GM12878 (cell line): ENCODE measurements around the gene CACNA1S. TPM values are rescaled to one million over a fixed set of nuclear protein-coding genes. Genes with fewer than 3 reads are reported as not detected.
A peak's percentile ranks its signal among the peaks of the same experiment; 100 is the strongest.

Experiments
- ATAC-seq: fragments of 200-7000 bp; cut with Tn5 transposase; 3 replicates; pipeline ENCODE4 v1.9.1; 2020; ENCODE audit warnings: mild to moderate bottlenecking, moderate library complexity
- BruUV-seq: library from RNA; stranded (reverse); fragments of 400-500 nt; replicated peaks from 2 replicates; lab custom pipeline; 2021; lab: Mats Ljungman, UMichigan
- CTCF ChIA-PET: fragments of 300-600 bp; sonication (Branson Sonifier 250); formaldehyde crosslinking; extraction: SDS; loops from one replicate; lab custom pipeline; 2021; ENCODE audit warnings: inconsistent platforms; lab: Yijun Ruan, JAX
- POLR2A ChIA-PET: fragments of 350-600 bp; formaldehyde crosslinking; extraction: SDS; loops from one replicate; lab custom pipeline; 2021; ENCODE audit warnings: inconsistent platforms; lab: Charles Lee
- RAD21 ChIA-PET: fragments of 300-600 bp; sonication (Branson Sonifier 250); formaldehyde crosslinking; loops from one replicate; lab custom pipeline; 2023; ENCODE audit warnings: antibody characterized with exemption; ENCODE audit not compliant: unreplicated experiment; lab: Charles Lee
- SMC1A ChIA-PET: fragments of 300-600 bp; sonication (Branson Sonifier 250); formaldehyde crosslinking; loops from one replicate; lab custom pipeline; 2023; ENCODE audit not compliant: unreplicated experiment, uncharacterized antibody; lab: Charles Lee
- DNase-seq: peaks from one replicate; pipeline ENCODE4 v3.0.0-alpha.2; 2011; ENCODE audit warnings: low read depth, low spot score
- FAIRE-seq: peaks from 3 replicates; lab custom pipeline; 2011; peaks lifted over from hg19 to GRCh38; lab: Jason Lieb, UNC
- H2AFZ ChIP-seq: 2 replicates; pipeline ENCODE4 v1.6.0; 2011; ENCODE audit warnings: low read depth, low read length, control low read depth; ENCODE audit not compliant: control insufficient read depth
- H3K27ac ChIP-seq: 2 replicates; pipeline ENCODE4 v1.5.1; 2011; ENCODE audit warnings: control low read depth; ENCODE audit not compliant: control insufficient read depth, insufficient read depth
- H3K27me3 ChIP-seq, 2 experiments: replicated peaks in 1 of 2; 2 replicates each; pipeline versions ENCODE4 v1.6.0 to v1.6.1; 2011; ENCODE audit warnings: low read length in 1 of 2; ENCODE audit not compliant: control insufficient read depth in 2 of 2, insufficient read depth in 2 of 2
- H3K36me3 ChIP-seq, 2 experiments: 2 replicates each; pipeline ENCODE4 v1.5.1; 2011; ENCODE audit warnings: low read length in 1 of 2; ENCODE audit not compliant: control insufficient read depth in 2 of 2, insufficient read depth in 2 of 2
- H3K4me1 ChIP-seq: 2 replicates; pipeline ENCODE4 v1.6.1; 2011; ENCODE audit warnings: mild to moderate bottlenecking, low read length, moderate library complexity, mixed read lengths; ENCODE audit not compliant: control insufficient read depth, insufficient read depth
- H3K4me2 ChIP-seq: 2 replicates; pipeline ENCODE4 v1.6.0; 2011; ENCODE audit warnings: control low read depth; ENCODE audit not compliant: control insufficient read depth, insufficient read depth
- H3K4me3 ChIP-seq: fragments of 200-600 bp; sonication (generic); 2 replicates; pipeline ENCODE4 v1.5.1; 2016
- H3K79me2 ChIP-seq: 2 replicates; pipeline ENCODE4 v1.6.0; 2011; ENCODE audit warnings: low read length; ENCODE audit not compliant: control insufficient read depth, insufficient read depth
- H3K9ac ChIP-seq: 2 replicates; pipeline ENCODE4 v1.8.0; 2011; ENCODE audit warnings: low read length, control low read depth, mixed read lengths; ENCODE audit not compliant: control insufficient read depth, insufficient read depth
- H3K9me3 ChIP-seq: replicated peaks from 3 replicates; pipeline ENCODE4 v1.5.1; 2011; ENCODE audit warnings: mild to moderate bottlenecking, low read length; ENCODE audit not compliant: control insufficient read depth, insufficient read depth
- H4K20me1 ChIP-seq: 2 replicates; pipeline ENCODE4 v1.6.0; 2011; ENCODE audit not compliant: control insufficient read depth, insufficient read depth
- CHD4 ChIP-seq: fragments of 200-600 bp; sonication (generic); IDR thresholded peaks from 2 replicates; pipeline ENCODE4 v1.6.1; 2016; ENCODE audit warnings: mild to moderate bottlenecking
- MEF2B ChIP-seq: fragments of 450-650 bp; IDR thresholded peaks from 2 replicates; pipeline ENCODE4 v1.6.1; 2018; ENCODE audit warnings: mild to moderate bottlenecking, moderate library complexity; ENCODE audit not compliant: partially characterized antibody, poor library complexity, severe bottlenecking
- SPI1 ChIP-seq: IDR thresholded peaks from 2 replicates; pipeline ENCODE4 v1.6.1; 2011; ENCODE audit warnings: low read depth, mild to moderate bottlenecking, low read length, moderate library complexity, borderline replicate concordance; ENCODE audit not compliant: insufficient read depth
- WGBS: methylation state at CpG from one replicate; pipeline ENCODE4 v1.1.6; 2016; ENCODE audit warnings: low lambda C conversion rate; ENCODE audit not compliant: insufficient replicate concordance, insufficient coverage; ENCODE audit errors: missing lambda C conversion rate; 5-methylcytosine and 5-hydroxymethylcytosine counted together
- in situ Hi-C: fragments of 300-500 bp; cut with MboI; formaldehyde crosslinking; loops from 9 replicates; pipeline ENCODE4 v1.14.3; 2018; ENCODE audit warnings: mixed read lengths
- intact Hi-C: fragments of 100-400 bp; cut with micrococcal nuclease; formaldehyde crosslinking; loops from one replicate; pipeline ENCODE4 v1.14.2; 2022; ENCODE audit not compliant: unreplicated experiment
- polyA plus RNA-seq, 11 experiments: library from polyadenylated mRNA; depleted of rRNA in 4 of 11; unstranded in 6 of 11; stranded (reverse) in 5 of 11; fragments of >200 nt; fragmentation: Nextera tagmentation in 4 of 11; fragmentation: Illumina TruSeq in 1 of 11; extraction: Ambion mirVana in 4 of 11; extraction: Trizol in 1 of 11; gene quantifications; 1 replicate in 1 of 11; 2 replicates in 10 of 11; pipeline versions ENCODE4 v1.2.1 to v1.2.3, GENCODE V29; 2011 to 2016; ENCODE audit warnings: inconsistent platforms in 2 of 11, missing spikeins in 2 of 11, low read depth in 1 of 11
- total RNA-seq, 4 experiments: library from RNA; depleted of rRNA in 3 of 4; stranded (reverse); fragments of >200 nt in 3 of 4; fragmentation: Illumina TruSeq in 1 of 4; extraction: Trizol in 1 of 4; gene quantifications; 2 replicates each; pipeline versions ENCODE4 v1.2.1 to v1.2.3, GENCODE V29; 2013 to 2021
- TF ChIP-seq, protein P1 (sequence below), 3 experiments: IDR thresholded peaks in 2 of 3; conservative IDR thresholded peaks in 1 of 3; 2 replicates each; pipeline ENCODE4 v1.5.1; 2011; ENCODE audit warnings: low read depth in 3 of 3, low read length in 3 of 3, mild to moderate bottlenecking in 3 of 3, control low read depth in 2 of 3, moderate library complexity in 2 of 3, inconsistent platforms in 1 of 3, mixed read lengths in 1 of 3; ENCODE audit not compliant: control insufficient read depth in 2 of 3, insufficient read depth in 1 of 3; ENCODE audit errors: extremely low read depth in 1 of 3

CACNA1S gene
- total and polyA plus RNA-seq, 10 of the 15 experiments (the other 5 are each of a cell fraction or from before 2014, with no cell fraction given), result under 0.01 to 0.04 (median 0.02) TPM; not detected in 6

DNA sequence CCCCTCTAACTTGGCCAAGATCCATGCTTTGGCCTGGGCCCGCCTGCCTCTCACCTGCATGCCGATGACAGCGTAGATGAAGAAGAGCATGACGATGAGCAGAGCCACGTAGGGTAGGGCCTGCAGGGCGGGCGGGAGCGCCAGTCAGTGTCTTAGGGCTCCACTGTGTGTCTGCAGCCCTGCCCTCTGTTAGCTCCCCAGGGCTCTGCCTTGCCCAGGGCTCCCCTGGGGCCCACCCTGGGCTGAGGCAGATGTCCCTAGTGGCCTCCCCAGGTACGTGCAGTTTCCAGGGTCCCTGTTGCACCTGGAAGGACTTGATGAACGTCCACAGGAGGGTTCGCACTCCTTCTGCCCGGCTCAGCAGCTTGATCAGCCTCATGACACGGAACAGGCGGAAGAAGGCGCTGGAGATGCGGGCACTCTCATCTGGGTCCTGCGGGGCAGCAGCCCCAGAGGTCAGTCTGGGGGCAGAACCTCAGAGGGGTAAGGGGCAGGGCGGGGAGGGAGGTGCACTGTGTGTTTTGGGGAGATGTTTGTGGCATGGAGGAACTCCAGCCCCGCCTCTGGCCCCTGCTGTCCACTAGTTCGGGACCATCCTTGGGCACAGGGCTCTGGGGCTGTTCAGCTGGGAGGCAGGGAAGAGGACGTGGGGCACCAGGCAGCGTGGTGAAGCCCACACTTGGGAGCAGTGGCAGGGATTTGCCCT, 58.9 kb downstream of the CACNA1S start:
- intact Hi-C loops, result no loop called here
- no peak overlapping the region for H3K9ac ChIP-seq
- H3K27me3 ChIP-seq, result peaks cover 5 to 7% of the 10 kb centered on the region in 2 experiments; a peak in 3 of 4 replicates
- DNase-seq (no peak), FAIRE-seq (no peak), ATAC-seq (peak; percentile 68)
- H3K36me3 ChIP-seq, result no peaks in the 10 kb centered on the region
- RAD21 ChIA-PET, result no interaction called here
- no peaks in the 10 kb centered on the region for H3K9me3 ChIP-seq
- SMC1A ChIA-PET, result no interaction called here
- no peak overlapping the region for H3K4me2 ChIP-seq
- H3K79me2 ChIP-seq, result no peaks in the 10 kb centered on the region
- in situ Hi-C loops, result no loop called here
- H2AFZ ChIP-seq, result no peak overlapping the region
- TF ChIP-seq SPI1, result no peak
- peak; percentile 78 for TF ChIP-seq MEF2B
- TF ChIP-seq, protein P1, sequence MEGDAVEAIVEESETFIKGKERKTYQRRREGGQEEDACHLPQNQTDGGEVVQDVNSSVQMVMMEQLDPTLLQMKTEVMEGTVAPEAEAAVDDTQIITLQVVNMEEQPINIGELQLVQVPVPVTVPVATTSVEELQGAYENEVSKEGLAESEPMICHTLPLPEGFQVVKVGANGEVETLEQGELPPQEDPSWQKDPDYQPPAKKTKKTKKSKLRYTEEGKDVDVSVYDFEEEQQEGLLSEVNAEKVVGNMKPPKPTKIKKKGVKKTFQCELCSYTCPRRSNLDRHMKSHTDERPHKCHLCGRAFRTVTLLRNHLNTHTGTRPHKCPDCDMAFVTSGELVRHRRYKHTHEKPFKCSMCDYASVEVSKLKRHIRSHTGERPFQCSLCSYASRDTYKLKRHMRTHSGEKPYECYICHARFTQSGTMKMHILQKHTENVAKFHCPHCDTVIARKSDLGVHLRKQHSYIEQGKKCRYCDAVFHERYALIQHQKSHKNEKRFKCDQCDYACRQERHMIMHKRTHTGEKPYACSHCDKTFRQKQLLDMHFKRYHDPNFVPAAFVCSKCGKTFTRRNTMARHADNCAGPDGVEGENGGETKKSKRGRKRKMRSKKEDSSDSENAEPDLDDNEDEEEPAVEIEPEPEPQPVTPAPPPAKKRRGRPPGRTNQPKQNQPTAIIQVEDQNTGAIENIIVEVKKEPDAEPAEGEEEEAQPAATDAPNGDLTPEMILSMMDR (IDR thresholded peaks at IDR 0.05 in 2 of 3, conservative IDR thresholded peaks at IDR 0.05 in 1 of 3; ENCODE audit: control insufficient read depth in 2 of 3, extremely low read depth in 1 of 3, insufficient read depth in 1 of 3, low read depth in 3 of 3, low read length in 3 of 3), result peak in 2 of 3 experiments; percentile 4 to 26; a peak in 1 of 6 replicates
- no peak for TF ChIP-seq CHD4
- POLR2A ChIA-PET, result interaction anchor here (1.0 kb wide), 1 partner anchor 32 kb away, joined by 3 read pairs; no protein-coding TSS in a partner anchor
- 31% methylated on average over 22 of the region's 22 CpGs for WGBS
- CTCF ChIA-PET, result no interaction called here
- no peak overlapping the region for H3K27ac ChIP-seq
- H3K4me1 ChIP-seq, result no peaks in the 10 kb centered on the region; the same call in none of the 2 replicates
- no peaks in the 10 kb centered on the region for H4K20me1 ChIP-seq
- no TSS peak for BruUV-seq
- no peak overlapping the region for H3K4me3 ChIP-seq
